Measurements from ENCODE around the gene FHAD1.

DNA sequence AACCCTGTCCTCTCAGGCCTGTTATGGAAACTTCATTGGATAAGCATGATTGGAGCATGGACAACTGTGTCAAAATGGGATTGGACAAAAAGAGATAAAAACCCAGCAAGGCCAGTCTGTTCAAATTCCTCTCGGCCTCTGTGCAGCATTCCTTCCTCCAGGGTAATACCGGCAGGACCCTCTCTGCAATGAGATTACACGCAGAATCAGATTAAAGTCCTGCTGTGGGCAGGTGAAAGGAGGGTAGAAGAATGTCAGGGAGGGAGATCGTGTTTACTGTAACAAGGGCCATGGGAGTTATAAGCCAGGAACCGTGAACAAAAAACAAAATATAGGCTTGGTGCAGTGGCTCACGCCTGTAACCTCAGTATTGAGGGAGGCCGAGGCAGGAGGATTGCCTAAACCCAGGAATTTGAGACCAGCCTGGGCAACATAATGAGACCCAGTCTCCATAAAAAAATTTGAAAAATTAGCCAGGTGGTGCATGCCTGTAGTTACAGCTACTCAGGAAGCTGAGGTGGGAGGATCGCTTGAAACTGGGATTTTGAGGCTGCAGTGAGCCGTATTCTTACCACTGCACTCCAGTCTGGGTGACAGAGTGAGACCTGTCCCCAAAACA is 157.0 kb downstream of the FHAD1 start:
- TF ChIP-seq MAFG (tag; conservative IDR thresholded peaks at IDR 0.05) (no peak), POLR2A (conservative IDR thresholded peaks at IDR 0.05) (no peak), DDX20 (tag; IDR thresholded peaks at IDR 0.05; ENCODE audit: low read depth) (no peak)

Measured in K562 (cell line).